ENCODE data around the gene GRIN2B.

- no peak for TF ChIP-seq POLR2A (conservative IDR thresholded peaks at IDR 0.05)
- no peak for TF ChIP-seq ZBTB8A (IDR thresholded peaks at IDR 0.05; ENCODE audit: partially characterized antibody)
- no peak for TF ChIP-seq ATF2 (CRISPR knock-in tag; IDR thresholded peaks at IDR 0.05)
- no peak for TF ChIP-seq BDP1 (IDR thresholded peaks at IDR 0.05; ENCODE audit: insufficient read depth, insufficient read length)
- no peak for TF ChIP-seq PKNOX1 (IDR thresholded peaks at IDR 0.05)
- TF ChIP-seq SRSF3 (IDR thresholded peaks at IDR 0.05; ENCODE audit: insufficient read depth, low read length) = no peak
- no peak for TF ChIP-seq USF2 (CRISPR knock-in tag; IDR thresholded peaks at IDR 0.05)
Observed at GRCh38 chr12:13935169-13935568, 46.2 kb downstream of the GRIN2B start.
